Coronary artery (tissue), 2 donors: ENCODE data around the gene PLA2G12B.

ENCODE experiments used
- DNase-seq: peaks from one replicate; pipeline ENCODE4 v3.0.0-alpha.2; 2017; ENCODE audit warnings: low spot score
- H3K27ac ChIP-seq, 2 donors: fragments of 200-600 bp; sonication (generic); one replicate each; pipeline ENCODE4 v1.5.1; 2016 to 2019
- H3K4me3 ChIP-seq: fragments of 200-600 bp; sonication (generic); 2 replicates; pipeline ENCODE4 v1.5.1; 2016; ENCODE audit warnings: mild to moderate bottlenecking, moderate library complexity
- TF ChIP-seq, protein P1 (sequence below): fragments of 200-600 bp; sonication (generic); IDR thresholded peaks from one replicate; pipeline ENCODE4 v1.5.1; 2019; ENCODE audit warnings: antibody characterized with exemption

PLA2G12B gene

GRCh38 chr10:72889391-72889831 is 65.2 kb downstream of the PLA2G12B start:
- TF ChIP-seq, protein P1, sequence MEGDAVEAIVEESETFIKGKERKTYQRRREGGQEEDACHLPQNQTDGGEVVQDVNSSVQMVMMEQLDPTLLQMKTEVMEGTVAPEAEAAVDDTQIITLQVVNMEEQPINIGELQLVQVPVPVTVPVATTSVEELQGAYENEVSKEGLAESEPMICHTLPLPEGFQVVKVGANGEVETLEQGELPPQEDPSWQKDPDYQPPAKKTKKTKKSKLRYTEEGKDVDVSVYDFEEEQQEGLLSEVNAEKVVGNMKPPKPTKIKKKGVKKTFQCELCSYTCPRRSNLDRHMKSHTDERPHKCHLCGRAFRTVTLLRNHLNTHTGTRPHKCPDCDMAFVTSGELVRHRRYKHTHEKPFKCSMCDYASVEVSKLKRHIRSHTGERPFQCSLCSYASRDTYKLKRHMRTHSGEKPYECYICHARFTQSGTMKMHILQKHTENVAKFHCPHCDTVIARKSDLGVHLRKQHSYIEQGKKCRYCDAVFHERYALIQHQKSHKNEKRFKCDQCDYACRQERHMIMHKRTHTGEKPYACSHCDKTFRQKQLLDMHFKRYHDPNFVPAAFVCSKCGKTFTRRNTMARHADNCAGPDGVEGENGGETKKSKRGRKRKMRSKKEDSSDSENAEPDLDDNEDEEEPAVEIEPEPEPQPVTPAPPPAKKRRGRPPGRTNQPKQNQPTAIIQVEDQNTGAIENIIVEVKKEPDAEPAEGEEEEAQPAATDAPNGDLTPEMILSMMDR = no peak
- no peak for DNase-seq
- Histone ChIP-seq H3K4me3 (no peak overlapping the region), H3K27ac (no peak overlapping the region)

GRCh38 chr10:72888151-72888638 is 66.4 kb downstream of the PLA2G12B start:
- Histone ChIP-seq H3K4me3 (no peak overlapping the region), H3K27ac (no peak overlapping the region)
- TF ChIP-seq, protein P1 = no peak
- no peak for DNase-seq

DNA sequence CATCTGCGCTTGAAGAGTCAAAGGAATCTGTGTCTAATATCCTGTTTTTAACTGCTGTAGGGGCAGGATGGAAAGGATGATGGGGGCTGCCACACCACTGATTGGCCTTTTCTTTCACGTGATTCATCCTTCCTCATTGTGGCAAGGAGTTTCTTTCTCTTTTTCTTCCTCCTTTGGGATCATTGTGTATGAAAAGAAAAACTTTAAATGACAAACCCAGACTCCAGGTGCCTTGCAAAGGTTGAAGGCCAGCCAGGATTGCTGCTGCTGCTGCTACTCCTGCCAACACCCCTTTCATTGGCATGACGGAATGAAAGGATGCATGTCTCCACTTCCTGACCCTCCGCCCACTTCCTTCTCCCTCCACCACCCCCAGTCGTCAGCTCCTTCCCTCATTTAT is 67.6 kb downstream of the PLA2G12B start:
- no peak overlapping the region for H3K27ac ChIP-seq
- TF ChIP-seq, protein P1 = no peak
- no peak overlapping the region for H3K4me3 ChIP-seq
- no peak for DNase-seq

GRCh38 chr10:72886621-72887020 is 68.0 kb downstream of the PLA2G12B start:
- TF ChIP-seq, protein P1 = no peak
- no peak overlapping the region for H3K4me3 ChIP-seq
- no peak for DNase-seq
- H3K27ac ChIP-seq = no peak overlapping the region

DNA sequence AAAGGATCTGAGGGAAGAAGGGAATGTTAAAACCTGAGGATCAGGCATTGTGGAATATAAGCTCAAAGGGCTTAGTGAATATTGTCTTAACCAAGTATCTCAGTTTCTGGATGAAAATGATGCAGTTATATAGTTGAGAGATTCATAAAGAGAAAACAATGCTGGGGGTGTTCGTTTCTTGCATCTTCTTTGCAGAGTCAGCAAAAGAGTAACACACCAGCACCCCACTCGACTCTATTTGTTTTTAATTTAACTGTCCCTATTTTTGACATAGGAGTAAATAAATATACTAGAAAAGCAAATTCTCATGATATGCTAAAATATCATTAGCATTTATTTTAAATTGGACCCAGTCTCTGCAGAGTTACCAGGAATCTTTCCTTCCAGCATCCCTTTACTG is 68.7 kb downstream of the PLA2G12B start:
- TF ChIP-seq, protein P1 = no peak
- H3K27ac ChIP-seq = no peak overlapping the region

More for the DNA sequence above, 68.7 kb downstream of the PLA2G12B start:
- no peak for DNase-seq
- H3K4me3 ChIP-seq = no peak overlapping the region
